ENCODE measurements around the gene NGEF. TPM values are rescaled to one million over a fixed set of nuclear protein-coding genes. Genes with fewer than 3 reads are reported as not detected.

Gene NGEF
- polyA plus RNA-seq, 1 donor from 2014 or later: not detected

GRCh38 chr2:232960862-232961261 lies 52.2 kb downstream of the NGEF start:
- Mint-ChIP-seq H3K9me3 (peaks cover 2 to 5% (median 2%) of the 10 kb centered on the region in 3 donors), H3K36me3 (peaks cover 10% of the 10 kb centered on the region), H3K4me3 (no peak overlapping the region), H3K4me1 (peaks cover 17 to 20% (median 19%) of the 10 kb centered on the region in 3 donors), H3K27me3 (no peaks in the 10 kb centered on the region), H3K27ac (peak overlapping the region in 1 of 3 donors; percentile 59)

GRCh38 chr2:232959139-232959538 lies 53.9 kb downstream of the NGEF start:
- peaks cover 8% of the 10 kb centered on the region for H3K36me3 Mint-ChIP-seq
- H3K4me1 Mint-ChIP-seq: peaks cover 23 to 32% (median 26%) of the 10 kb centered on the region in 3 donors
- no peaks in the 10 kb centered on the region for H3K27me3 Mint-ChIP-seq
- H3K9me3 Mint-ChIP-seq: no peaks in the 10 kb centered on the region
- no peak overlapping the region for H3K27ac Mint-ChIP-seq
- peak overlapping the region in 1 of 4 donors; percentile 67 for H3K4me3 Mint-ChIP-seq

GRCh38 chr2:232957657-232958090 lies 55.4 kb downstream of the NGEF start:
- Mint-ChIP-seq H3K4me3 (peak overlapping the region in 2 of 4 donors; percentile 2 to 88), H3K4me1 (peaks cover 23 to 33% (median 26%) of the 10 kb centered on the region in 3 donors), H3K9me3 (no peaks in the 10 kb centered on the region), H3K27me3 (no peaks in the 10 kb centered on the region), H3K36me3 (peaks cover 8% of the 10 kb centered on the region), H3K27ac (peak overlapping the region in 2 of 3 donors; percentile 0 to 87)

DNA sequence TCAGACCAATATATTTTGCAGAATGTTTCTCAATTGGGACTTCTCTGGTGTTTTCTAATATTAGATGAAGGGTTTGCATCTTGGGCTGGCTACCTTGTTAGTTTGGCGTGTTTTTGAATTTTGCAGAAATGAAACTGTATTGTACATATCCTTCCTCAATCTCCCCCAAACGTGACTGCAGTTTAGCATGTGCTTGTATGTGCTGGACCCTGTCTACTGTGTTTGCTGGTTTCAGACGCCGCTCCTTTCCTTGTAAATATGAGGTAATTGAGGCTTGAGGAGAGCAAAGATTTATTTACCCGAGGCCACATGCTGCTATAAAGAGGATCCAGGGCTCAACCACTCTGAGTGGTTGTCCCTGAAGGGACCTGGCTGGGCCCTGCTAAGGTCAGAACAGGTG lies 57.2 kb downstream of the NGEF start:
- Mint-ChIP-seq H3K36me3 (peaks cover 6% of the 10 kb centered on the region), H3K4me3 (peak overlapping the region; percentile 1 to 81 (median 49)), H3K27me3 (no peaks in the 10 kb centered on the region), H3K9me3 (no peaks in the 10 kb centered on the region), H3K4me1 (peaks cover 23 to 33% (median 26%) of the 10 kb centered on the region in 3 donors), H3K27ac (peak overlapping the region; percentile 2 to 91 (median 77))

- H3K9me3 Mint-ChIP-seq: no peaks in the 10 kb centered on the region
- no peaks in the 10 kb centered on the region for H3K27me3 Mint-ChIP-seq
- peaks cover 6% of the 10 kb centered on the region for H3K36me3 Mint-ChIP-seq
- peak overlapping the region in 1 of 3 donors; percentile 70 for H3K27ac Mint-ChIP-seq
- H3K4me3 Mint-ChIP-seq: peak overlapping the region in 1 of 4 donors; percentile 78
- H3K4me1 Mint-ChIP-seq: peaks cover 23 to 33% (median 27%) of the 10 kb centered on the region in 3 donors
Observed at GRCh38 chr2:232954691-232955090, 58.4 kb downstream of the NGEF start.

DNA sequence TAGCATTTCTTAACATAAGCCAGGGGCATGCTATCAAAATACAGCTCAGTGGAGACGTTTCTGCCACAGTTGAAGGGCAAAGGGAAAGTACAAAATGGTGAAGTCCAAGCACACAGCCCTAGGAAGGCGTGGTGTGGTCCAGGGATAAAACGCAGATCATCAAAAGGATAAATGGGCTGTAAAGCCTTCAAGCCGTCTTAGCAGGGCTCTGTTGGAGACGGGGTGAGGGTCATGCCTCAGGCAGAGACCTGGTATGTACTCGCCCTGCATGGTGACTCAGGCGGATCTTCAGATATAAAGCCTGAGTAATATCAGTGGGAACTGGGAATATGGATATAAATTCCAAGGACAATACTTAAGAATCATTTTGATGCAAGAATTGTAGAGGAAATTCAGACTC lies 61.2 kb downstream of the NGEF start:
- Mint-ChIP-seq H3K4me3 (no peak overlapping the region), H3K27ac (no peak overlapping the region), H3K4me1 (peaks cover 9 to 19% (median 16%) of the 10 kb centered on the region in 3 donors), H3K27me3 (no peaks in the 10 kb centered on the region), H3K36me3 (peaks cover 2% of the 10 kb centered on the region), H3K9me3 (no peaks in the 10 kb centered on the region)

DNA sequence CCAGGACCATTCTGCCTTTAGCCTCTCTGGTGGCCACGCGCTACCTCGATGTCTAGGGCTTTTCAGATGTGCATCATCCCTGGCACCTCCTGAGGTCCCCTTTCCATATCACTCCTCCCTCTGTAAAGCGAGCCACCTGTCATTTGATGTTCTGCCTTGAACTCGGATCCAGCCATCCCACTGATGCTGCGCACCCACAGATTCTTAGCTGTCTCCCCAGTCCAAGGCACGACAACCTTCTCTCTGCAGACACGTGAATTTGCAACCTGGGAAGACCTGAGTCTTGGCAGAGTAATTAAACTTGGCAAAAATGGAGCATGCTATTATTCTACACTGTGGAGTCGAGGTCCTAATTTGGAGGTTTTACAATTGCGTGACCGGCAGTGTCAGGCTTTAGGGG lies 61.9 kb downstream of the NGEF start:
- Mint-ChIP-seq H3K36me3 (no peaks in the 10 kb centered on the region), H3K4me1 (peaks cover 7 to 16% (median 13%) of the 10 kb centered on the region in 3 donors), H3K27me3 (no peaks in the 10 kb centered on the region), H3K27ac (no peak overlapping the region), H3K9me3 (no peaks in the 10 kb centered on the region), H3K4me3 (no peak overlapping the region)

DNA sequence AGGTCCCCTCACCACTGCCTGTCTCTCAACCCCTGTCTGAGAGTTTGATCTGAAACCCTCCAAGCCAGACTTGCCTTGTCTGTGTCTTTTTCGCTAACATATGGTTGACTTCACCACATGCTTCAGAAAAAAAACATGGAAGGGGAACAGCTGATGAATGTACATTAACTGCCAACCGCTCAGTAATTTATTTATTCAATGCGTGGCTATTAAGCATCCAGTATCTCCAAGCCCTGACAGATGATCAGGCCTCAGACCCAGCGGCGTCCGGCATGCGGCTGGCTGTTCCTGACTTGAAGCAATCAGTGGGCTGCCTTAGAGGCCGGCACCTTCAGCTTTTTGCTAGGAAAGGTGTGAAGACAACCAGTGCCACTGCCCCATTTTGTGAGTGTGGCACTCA lies 62.3 kb downstream of the NGEF start:
- Mint-ChIP-seq H3K4me3 (no peak overlapping the region), H3K27ac (no peak overlapping the region), H3K4me1 (peaks cover 3 to 12% (median 8%) of the 10 kb centered on the region in 3 donors), H3K36me3 (no peaks in the 10 kb centered on the region), H3K27me3 (no peaks in the 10 kb centered on the region), H3K9me3 (no peaks in the 10 kb centered on the region)

DNA sequence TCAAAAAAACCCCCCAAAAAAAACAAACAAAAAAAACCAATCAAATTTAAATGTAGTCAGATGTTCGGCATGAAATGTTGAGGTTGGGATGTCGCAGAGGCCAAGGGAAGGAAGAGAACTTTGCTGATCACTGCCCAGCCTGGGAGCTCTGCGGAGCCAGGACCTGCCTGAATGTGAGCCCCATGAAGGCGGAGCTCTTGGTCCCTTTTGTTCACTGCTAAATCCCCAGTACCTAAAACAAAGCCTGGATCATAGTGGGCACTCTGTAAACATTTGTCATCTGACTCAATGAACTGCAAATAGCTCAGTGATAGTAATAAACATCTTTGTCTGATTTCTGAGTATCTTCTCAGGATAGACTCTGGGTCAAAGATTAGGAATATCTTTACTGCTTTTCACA lies 64.0 kb downstream of the NGEF start:
- no peaks in the 10 kb centered on the region for H3K9me3 Mint-ChIP-seq
- H3K4me1 Mint-ChIP-seq: peaks cover 0 to 2% (median 0%) of the 10 kb centered on the region in 3 donors
- H3K4me3 Mint-ChIP-seq: no peak overlapping the region
- no peaks in the 10 kb centered on the region for H3K27me3 Mint-ChIP-seq
- no peaks in the 10 kb centered on the region for H3K36me3 Mint-ChIP-seq
- H3K27ac Mint-ChIP-seq: no peak overlapping the region

GRCh38 chr2:232942831-232943230 lies 70.2 kb downstream of the NGEF start:
- H3K9me3 Mint-ChIP-seq: peaks cover 4 to 8% (median 7%) of the 10 kb centered on the region in 3 donors

GRCh38 chr2:232941912-232942594 lies 71.0 kb downstream of the NGEF start:
- peaks cover 0 to 7% (median 0%) of the 10 kb centered on the region in 3 donors for H3K4me1 Mint-ChIP-seq
- H3K27ac Mint-ChIP-seq: no peak overlapping the region
- peaks cover 4% of the 10 kb centered on the region for H3K27me3 Mint-ChIP-seq
- peaks cover 3% of the 10 kb centered on the region for H3K36me3 Mint-ChIP-seq
- H3K9me3 Mint-ChIP-seq: peaks cover 4 to 8% (median 7%) of the 10 kb centered on the region in 3 donors
- H3K4me3 Mint-ChIP-seq: no peak overlapping the region

More at GRCh38 chr2:232942831-232943230, 70.2 kb downstream of the NGEF start:
- Mint-ChIP-seq H3K36me3 (no peaks in the 10 kb centered on the region), H3K4me1 (peaks cover 0 to 7% (median 0%) of the 10 kb centered on the region in 3 donors), H3K27me3 (no peaks in the 10 kb centered on the region), H3K27ac (no peak overlapping the region), H3K4me3 (no peak overlapping the region)

- peak overlapping the region in 1 of 4 donors; percentile 17 for H3K4me3 Mint-ChIP-seq
- H3K9me3 Mint-ChIP-seq: peaks cover 4 to 8% (median 7%) of the 10 kb centered on the region in 3 donors
- H3K36me3 Mint-ChIP-seq: peaks cover 3% of the 10 kb centered on the region
- H3K27me3 Mint-ChIP-seq: peaks cover 4% of the 10 kb centered on the region
- H3K4me1 Mint-ChIP-seq: peaks cover 0 to 7% (median 0%) of the 10 kb centered on the region in 3 donors
- H3K27ac Mint-ChIP-seq: no peak overlapping the region
Observed at GRCh38 chr2:232941400-232941799, 71.7 kb downstream of the NGEF start.

- Mint-ChIP-seq H3K27ac (no peak overlapping the region), H3K9me3 (peaks cover 4 to 8% (median 7%) of the 10 kb centered on the region in 3 donors), H3K4me3 (peak overlapping the region in 1 of 4 donors; percentile 17), H3K36me3 (peaks cover 3% of the 10 kb centered on the region), H3K4me1 (peaks cover 0 to 7% (median 0%) of the 10 kb centered on the region in 3 donors), H3K27me3 (peaks cover 4% of the 10 kb centered on the region)
Observed at GRCh38 chr2:232940724-232941123, 72.3 kb downstream of the NGEF start.

- Mint-ChIP-seq H3K4me3 (no peak overlapping the region), H3K9me3 (peaks cover 4 to 8% (median 7%) of the 10 kb centered on the region in 3 donors), H3K27me3 (peaks cover 9% of the 10 kb centered on the region), H3K4me1 (peaks cover 0 to 4% (median 0%) of the 10 kb centered on the region in 3 donors), H3K27ac (no peak overlapping the region), H3K36me3 (peaks cover 3% of the 10 kb centered on the region)
Observed at GRCh38 chr2:232937278-232937906, 75.7 kb downstream of the NGEF start.

DNA sequence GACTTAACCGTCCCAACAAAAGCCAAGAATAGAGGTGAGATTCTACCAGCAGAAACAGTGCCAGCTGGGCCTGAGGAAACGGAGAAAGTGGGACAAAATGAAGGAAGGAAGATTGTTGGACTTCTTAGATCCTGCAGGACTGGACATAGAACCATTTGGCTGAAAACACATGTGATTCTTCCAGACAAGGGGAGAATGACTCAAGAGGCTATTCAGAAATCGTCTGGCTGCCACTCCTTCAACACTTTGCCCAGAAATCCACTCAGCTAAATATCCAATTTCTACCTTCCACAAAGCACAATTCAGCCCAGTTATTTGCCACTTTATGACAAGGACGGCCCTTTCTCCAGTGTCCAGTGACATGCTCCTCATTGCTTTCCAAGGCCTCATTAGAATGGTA lies 81.4 kb downstream of the NGEF start:
- Mint-ChIP-seq H3K4me3 (no peak overlapping the region), H3K9me3 (peaks cover 0 to 1% (median 0%) of the 10 kb centered on the region in 3 donors), H3K36me3 (no peaks in the 10 kb centered on the region), H3K27ac (no peak overlapping the region), H3K27me3 (peaks cover 24% of the 10 kb centered on the region), H3K4me1 (peaks cover 0 to 3% (median 3%) of the 10 kb centered on the region in 3 donors)

Measured in IgD-negative memory B cell (primary cell).